Lower leg skin (tissue), 4 donors: ENCODE data around the gene CKB. TPM values are rescaled to one million over a fixed set of nuclear protein-coding genes. Genes with fewer than 3 reads are reported as not detected.

Experiments
- DNase-seq, 2 donors: peaks; one replicate each; pipeline ENCODE4 v3.0.0-alpha.2; 2019; ENCODE audit warnings: low spot score in 2 of 2
- H3K4me3 ChIP-seq: fragments of 200-600 bp; sonication (generic); 2 replicates; pipeline ENCODE4 v1.5.1; 2017; ENCODE audit warnings: mild to moderate bottlenecking, low read depth; ENCODE audit not compliant: poor library complexity, severe bottlenecking
- CTCF ChIP-seq, 3 donors: fragments of 450-650 bp; IDR thresholded peaks; one replicate each; pipeline ENCODE4 v1.5.1; 2016; ENCODE audit warnings: antibody characterized with exemption in 3 of 3, mild to moderate bottlenecking in 3 of 3, moderate library complexity in 2 of 3
- POLR2A ChIP-seq, 2 donors: fragments of 450-650 bp; IDR thresholded peaks; one replicate each; pipeline ENCODE4 v1.6.1; 2016 to 2017; ENCODE audit warnings: antibody characterized with exemption in 2 of 2, mild to moderate bottlenecking in 1 of 2, moderate library complexity in 1 of 2
- WGBS, 2 donors: methylation state at CpG; one replicate each; pipeline ENCODE4 v1.1.5; 2018; 5-methylcytosine and 5-hydroxymethylcytosine counted together
- intact Hi-C: fragments of 100-400 bp; cut with DNase I; formaldehyde crosslinking; loops from one replicate; pipeline ENCODE4 v1.15.0; 2023; ENCODE audit warnings: low total_unique reads
- total RNA-seq, 4 donors: library from RNA; depleted of rRNA; stranded (reverse); fragments of >200 nt; gene quantifications; one replicate each; pipeline ENCODE4 v1.1.0, GENCODE V29; 2016

The CKB gene
- total RNA-seq, 4 donors from 2014 or later, result 168 to 236 (median 214) TPM

GRCh38 chr14:103503296-103503695, 19.3 kb downstream of the CKB start:
- intact Hi-C loops, result loop anchor here (5.0 kb wide), 1 partner anchor 44 kb away; no protein-coding TSS in a partner anchor
- TF ChIP-seq CTCF (IDR thresholded peaks at IDR 0.05), result no peak
- no peak for TF ChIP-seq POLR2A (IDR thresholded peaks at IDR 0.05)
- no peak overlapping the region for H3K4me3 ChIP-seq
- peak in 1 of 2 donors; percentile 69 for DNase-seq
- 93 to 94% methylated on average over 12 of the region's 12 CpGs for WGBS, 2 donors

GRCh38 chr14:103502877-103503276, 19.8 kb downstream of the CKB start:
- 95 to 96% methylated on average over 18 of the region's 18 CpGs for WGBS, 2 donors
- TF ChIP-seq CTCF (IDR thresholded peaks at IDR 0.05), result no peak
- TF ChIP-seq POLR2A (IDR thresholded peaks at IDR 0.05), result no peak
- DNase-seq, result peak in 1 of 2 donors; percentile 46
- no peak overlapping the region for H3K4me3 ChIP-seq
- intact Hi-C loops, result loop anchor here (5.0 kb wide), 1 partner anchor 44 kb away; no protein-coding TSS in a partner anchor

GRCh38 chr14:103501921-103502669, 20.5 kb downstream of the CKB start:
- 72 to 85% methylated on average over 9 of the region's 9 CpGs for WGBS, 2 donors
- H3K4me3 ChIP-seq, result no peak overlapping the region
- no peak for TF ChIP-seq POLR2A (IDR thresholded peaks at IDR 0.05)
- no peak for TF ChIP-seq CTCF (IDR thresholded peaks at IDR 0.05)
- DNase-seq, result peak in 1 of 2 donors; percentile 15
- intact Hi-C loops, result loop anchor here (5.0 kb wide), 1 partner anchor 45 kb away; no protein-coding TSS in a partner anchor

GRCh38 chr14:103501041-103501870, 21.4 kb downstream of the CKB start:
- WGBS, 2 donors, result 80 to 83% methylated on average over 11 of the region's 11 CpGs
- peak in 1 of 2 donors; percentile 79 for DNase-seq
- intact Hi-C loops, result loop anchor here (5.0 kb wide), 1 partner anchor 46 kb away; no protein-coding TSS in a partner anchor
- no peak overlapping the region for H3K4me3 ChIP-seq
- TF ChIP-seq CTCF (IDR thresholded peaks at IDR 0.05), result no peak
- TF ChIP-seq POLR2A (IDR thresholded peaks at IDR 0.05), result no peak

- DNase-seq, result peak; percentile 87 to 98
- intact Hi-C loops, result loop anchor here (5.0 kb wide), 1 partner anchor 47 kb away; no protein-coding TSS in a partner anchor
- TF ChIP-seq POLR2A (IDR thresholded peaks at IDR 0.05), result no peak
- peak in 1 of 3 donors; percentile 70 for TF ChIP-seq CTCF (IDR thresholded peaks at IDR 0.05)
- H3K4me3 ChIP-seq, result no peak overlapping the region
- WGBS, 2 donors, result 36 to 37% methylated on average over 17 of the region's 17 CpGs
Observed at GRCh38 chr14:103500148-103500990, 22.3 kb downstream of the CKB start.
